Activated T-helper 2 cell treated with anti-CD3 and anti-CD28 coated beads, Interferon-gamma antibody, Interleukin-2, Interleukin-4, amounts not matched to agents 10 μg/mL and 5 μg/mL and 100 μg/mL, durations not matched to agents 14 hours and 24 hours and 36 hours (primary cell): ENCODE measurements around the gene ERFL. TPM values are rescaled to one million over a fixed set of nuclear protein-coding genes. Genes with fewer than 3 reads are reported as not detected.
A peak's percentile ranks its signal among the peaks of the same experiment; 100 is the strongest.

Experiments
- DNase-seq: peaks from one replicate; pipeline ENCODE4 v3.0.0; 2021; ENCODE audit warnings: low spot score
- H3K27ac Mint-ChIP-seq: one replicate; pipeline ENCODE4 v1.8.0; 2021; ENCODE audit warnings: mixed read lengths
- H3K27me3 Mint-ChIP-seq: one replicate; pipeline ENCODE4 v1.8.0; 2021; ENCODE audit warnings: low read depth, mixed read lengths
- H3K36me3 Mint-ChIP-seq: one replicate; pipeline ENCODE4 v1.8.0; 2021; ENCODE audit warnings: low read depth, mixed read lengths
- H3K4me1 Mint-ChIP-seq: one replicate; pipeline ENCODE4 v1.8.0; 2021; ENCODE audit warnings: low read depth, mixed read lengths
- H3K4me3 Mint-ChIP-seq: one replicate; pipeline ENCODE4 v1.8.0; 2021; ENCODE audit warnings: low read depth, mild to moderate bottlenecking, moderate library complexity, mixed read lengths
- H3K9me3 Mint-ChIP-seq: one replicate; pipeline ENCODE4 v1.8.0; 2021; ENCODE audit warnings: mixed read lengths
- intact Hi-C: fragments of 100-400 bp; cut with micrococcal nuclease; formaldehyde crosslinking; loops from one replicate; pipeline ENCODE4 v1.15.1; 2023
- total RNA-seq: library from RNA; stranded (reverse); gene quantifications from 2 replicates; pipeline ENCODE4 v1.2.3, GENCODE V29; 2022

The ERFL gene
- total RNA-seq, 1 donor from 2014 or later, result 2.3 TPM

GRCh38 chr19:41929536-41930071, 1.4 kb upstream of the ERFL start:
- H3K27me3 Mint-ChIP-seq, result peaks cover 6% of the 10 kb centered on the region
- intact Hi-C loops, result loop anchor here (2.0 kb wide), 1 partner anchor 43 kb away; no protein-coding TSS in a partner anchor
- H3K36me3 Mint-ChIP-seq, result no peaks in the 10 kb centered on the region
- no peak overlapping the region for H3K27ac Mint-ChIP-seq
- DNase-seq, result no peak
- peaks cover 27% of the 10 kb centered on the region for H3K4me1 Mint-ChIP-seq
- H3K4me3 Mint-ChIP-seq, result peak overlapping the region; percentile 79
- H3K9me3 Mint-ChIP-seq, result no peaks in the 10 kb centered on the region

DNA sequence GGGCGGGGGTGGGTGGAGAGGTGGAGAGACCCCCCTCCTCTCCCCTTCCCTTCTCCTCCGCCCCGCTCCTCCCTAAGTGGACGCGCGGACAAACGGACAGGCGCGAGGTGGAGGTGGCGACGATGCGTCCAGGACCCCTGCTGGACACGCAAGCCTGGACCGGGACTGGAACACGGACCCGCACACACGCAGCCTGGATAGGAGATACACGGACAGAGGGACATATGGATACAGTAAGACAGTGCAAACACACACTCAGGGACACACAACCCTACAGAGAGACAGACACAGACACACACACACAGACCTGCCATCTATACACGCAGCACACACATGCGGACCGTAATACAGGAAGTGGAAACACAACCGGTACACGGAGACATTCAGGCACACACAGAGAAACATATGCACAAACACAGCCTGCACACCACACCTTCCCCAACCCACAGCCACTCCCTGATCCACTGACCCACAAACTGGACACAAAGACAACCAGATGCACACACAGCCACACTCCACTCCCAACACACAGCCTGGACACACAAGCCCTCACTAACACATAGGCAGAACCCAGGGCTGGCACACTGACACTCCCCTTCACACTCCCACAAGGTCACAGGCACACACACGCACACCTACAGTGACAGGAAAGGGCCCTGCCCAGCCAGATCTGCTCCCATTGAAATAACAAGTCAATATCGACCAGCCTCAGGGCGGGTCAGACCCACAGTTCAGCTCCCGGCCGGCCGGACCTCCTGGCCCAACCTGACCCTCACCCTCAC, 696 bp upstream of the ERFL start:
- Mint-ChIP-seq H3K4me3 (peak overlapping the region; percentile 79), H3K27ac (peak overlapping the region; percentile 64), H3K9me3 (no peaks in the 10 kb centered on the region), H3K36me3 (no peaks in the 10 kb centered on the region), H3K4me1 (peaks cover 22% of the 10 kb centered on the region), H3K27me3 (peaks cover 6% of the 10 kb centered on the region)
- intact Hi-C loops, result loop anchor here (2.0 kb wide), 1 partner anchor 42 kb away; no protein-coding TSS in a partner anchor
- DNase-seq, result no peak

DNA sequence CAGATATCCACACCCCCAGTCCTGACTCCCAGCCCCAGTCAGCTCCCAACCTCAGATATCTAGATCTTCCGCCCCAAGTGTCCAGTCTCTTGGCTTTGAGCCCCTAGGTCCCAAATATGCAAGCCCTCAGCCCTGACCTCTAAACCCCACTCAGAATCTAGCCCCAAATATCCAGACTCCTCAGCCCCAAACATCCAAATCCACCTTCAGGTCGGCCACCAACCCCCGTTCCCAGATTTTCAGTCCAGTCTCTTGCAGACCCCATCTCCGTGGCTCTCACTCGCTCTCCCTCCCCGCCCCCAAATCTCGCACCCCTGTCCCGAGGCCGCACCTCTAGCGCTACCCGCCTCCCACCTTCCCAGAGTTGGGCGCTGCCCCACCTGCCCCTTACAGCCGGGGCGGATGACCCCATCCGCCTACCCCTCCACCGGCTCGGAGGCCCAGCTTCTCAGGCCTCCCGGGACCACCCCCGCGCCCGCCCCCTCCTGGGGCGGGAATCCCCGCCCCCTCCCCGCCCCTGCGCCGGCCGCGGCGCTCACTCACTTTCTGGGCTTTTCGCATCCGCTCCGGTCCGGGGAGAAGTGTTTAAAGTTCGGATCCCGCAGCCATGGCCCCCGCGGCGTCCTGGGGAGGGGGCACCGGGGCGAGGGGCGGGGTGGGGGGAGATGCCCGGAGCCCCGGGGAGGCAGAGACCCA, 604 bp downstream of the ERFL start:
- H3K4me3 Mint-ChIP-seq, result peak overlapping the region; percentile 82

GRCh38 chr19:41926763-41927496, 1.3 kb downstream of the ERFL start:
- intact Hi-C loops, result no loop called here
- no peaks in the 10 kb centered on the region for H3K9me3 Mint-ChIP-seq
- no peak overlapping the region for H3K27ac Mint-ChIP-seq
- peaks cover 27% of the 10 kb centered on the region for H3K4me1 Mint-ChIP-seq
- H3K36me3 Mint-ChIP-seq, result peaks cover 4% of the 10 kb centered on the region
- H3K27me3 Mint-ChIP-seq, result peaks cover 8% of the 10 kb centered on the region
- no peak for DNase-seq
- no peak overlapping the region for H3K4me3 Mint-ChIP-seq

More for the DNA sequence above, 604 bp downstream of the ERFL start:
- peaks cover 4% of the 10 kb centered on the region for H3K36me3 Mint-ChIP-seq
- DNase-seq, result no peak
- H3K27ac Mint-ChIP-seq, result no peak overlapping the region
- H3K4me1 Mint-ChIP-seq, result peaks cover 22% of the 10 kb centered on the region
- intact Hi-C loops, result loop anchor here (2.0 kb wide), 1 partner anchor 41 kb away; no protein-coding TSS in a partner anchor
- peaks cover 5% of the 10 kb centered on the region for H3K27me3 Mint-ChIP-seq
- no peaks in the 10 kb centered on the region for H3K9me3 Mint-ChIP-seq

- Mint-ChIP-seq H3K4me3 (no peak overlapping the region), H3K36me3 (peaks cover 4% of the 10 kb centered on the region), H3K9me3 (no peaks in the 10 kb centered on the region), H3K4me1 (peaks cover 29% of the 10 kb centered on the region), H3K27ac (no peak overlapping the region), H3K27me3 (peaks cover 11% of the 10 kb centered on the region)
- intact Hi-C loops, result no loop called here
- no peak for DNase-seq
Observed at GRCh38 chr19:41926028-41926762, 2.1 kb downstream of the ERFL start.

- no peak for DNase-seq
- no peak overlapping the region for H3K27ac Mint-ChIP-seq
- H3K9me3 Mint-ChIP-seq, result no peaks in the 10 kb centered on the region
- peaks cover 12% of the 10 kb centered on the region for H3K27me3 Mint-ChIP-seq
- H3K4me1 Mint-ChIP-seq, result peaks cover 26% of the 10 kb centered on the region
- no peak overlapping the region for H3K4me3 Mint-ChIP-seq
- intact Hi-C loops, result no loop called here
- peaks cover 4% of the 10 kb centered on the region for H3K36me3 Mint-ChIP-seq
Observed at GRCh38 chr19:41925208-41926003, 2.8 kb downstream of the ERFL start.

GRCh38 chr19:41924151-41925145, 3.8 kb downstream of the ERFL start:
- Mint-ChIP-seq H3K27me3 (peaks cover 12% of the 10 kb centered on the region), H3K4me3 (no peak overlapping the region), H3K36me3 (peaks cover 4% of the 10 kb centered on the region), H3K9me3 (no peaks in the 10 kb centered on the region), H3K27ac (no peak overlapping the region), H3K4me1 (peaks cover 19% of the 10 kb centered on the region)
- DNase-seq, result no peak
- intact Hi-C loops, result no loop called here

- peaks cover 12% of the 10 kb centered on the region for H3K27me3 Mint-ChIP-seq
- no peak for DNase-seq
- H3K27ac Mint-ChIP-seq, result peak overlapping the region; percentile 2
- no peak overlapping the region for H3K4me3 Mint-ChIP-seq
- H3K4me1 Mint-ChIP-seq, result peaks cover 12% of the 10 kb centered on the region
- peaks cover 4% of the 10 kb centered on the region for H3K36me3 Mint-ChIP-seq
- H3K9me3 Mint-ChIP-seq, result no peaks in the 10 kb centered on the region
- intact Hi-C loops, result no loop called here
Observed at GRCh38 chr19:41923045-41923788, 5.0 kb downstream of the ERFL start.

DNA sequence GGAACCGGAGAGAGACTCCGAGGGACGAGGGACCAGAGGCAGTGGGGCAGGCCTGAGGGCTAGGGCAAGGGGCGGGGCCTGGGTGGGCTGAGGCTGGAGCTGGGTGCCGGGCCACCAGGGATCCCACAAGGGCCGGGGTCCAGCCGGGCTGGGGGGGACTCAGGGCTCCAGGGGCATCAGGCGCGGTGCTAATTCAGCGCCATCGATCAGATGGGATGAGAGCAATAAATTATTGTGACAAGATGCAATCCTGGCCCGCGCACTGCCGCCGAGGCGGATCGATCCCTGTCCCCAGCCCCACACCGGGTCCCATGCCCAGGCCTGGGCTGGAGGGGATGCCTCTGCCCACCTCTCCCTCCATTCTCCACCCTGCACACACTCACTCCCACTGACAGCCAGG, 5.7 kb downstream of the ERFL start:
- Mint-ChIP-seq H3K36me3 (peaks cover 4% of the 10 kb centered on the region), H3K9me3 (no peaks in the 10 kb centered on the region), H3K27me3 (peaks cover 12% of the 10 kb centered on the region), H3K4me1 (peaks cover 12% of the 10 kb centered on the region), H3K27ac (no peak overlapping the region), H3K4me3 (no peak overlapping the region)
- intact Hi-C loops, result no loop called here
- DNase-seq, result no peak
